ENCODE data around the gene FAM83C.

Gene FAM83C

GRCh38 chr20:35314816-35315631, 22.8 kb upstream of the FAM83C start:
- TF ChIP-seq CTCF (IDR thresholded peaks at IDR 0.05), result no peak

DNA sequence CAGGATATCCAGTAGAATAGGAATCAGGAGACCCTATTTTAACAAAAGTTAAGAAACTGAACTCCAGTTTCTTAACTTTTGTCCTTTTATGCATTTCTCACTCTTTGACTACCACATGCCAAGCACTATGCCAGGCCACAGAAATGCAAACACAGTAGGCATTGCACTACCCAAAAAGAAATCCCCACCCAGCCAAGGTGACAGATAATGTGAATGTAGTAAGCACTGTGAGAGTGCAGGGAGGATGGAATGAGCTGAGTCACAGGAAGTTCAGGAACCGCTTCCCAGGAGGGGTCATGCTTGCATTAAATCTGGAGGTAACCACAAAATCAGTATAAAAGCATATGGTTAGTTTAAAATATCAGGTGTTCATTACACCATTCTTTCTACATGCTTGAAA, 20.1 kb upstream of the FAM83C start:
- TF ChIP-seq CTCF (IDR thresholded peaks at IDR 0.05), result no peak

- no peak for TF ChIP-seq CTCF (IDR thresholded peaks at IDR 0.05)
Observed at GRCh38 chr20:35311822-35312221, 19.6 kb upstream of the FAM83C start.

DNA sequence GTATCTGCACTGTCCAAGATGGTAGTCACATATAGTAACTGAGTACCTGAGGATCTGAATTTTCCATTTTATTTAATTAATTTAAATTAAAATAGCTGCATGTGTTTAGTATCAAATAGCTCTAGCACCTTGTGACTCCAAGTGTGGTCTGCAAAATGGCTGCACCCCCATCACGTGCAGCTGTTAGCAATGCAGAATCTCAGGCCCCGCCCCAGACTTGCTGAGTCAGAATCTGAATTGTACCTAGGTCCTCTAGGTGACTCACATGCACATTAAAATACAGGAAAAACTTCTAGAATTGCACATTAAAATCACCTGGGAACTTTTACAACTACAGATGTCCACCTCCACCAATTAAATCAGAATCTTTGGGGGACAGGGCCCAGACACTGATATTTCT, 19.2 kb upstream of the FAM83C start:
- TF ChIP-seq CTCF (IDR thresholded peaks at IDR 0.05), result no peak

DNA sequence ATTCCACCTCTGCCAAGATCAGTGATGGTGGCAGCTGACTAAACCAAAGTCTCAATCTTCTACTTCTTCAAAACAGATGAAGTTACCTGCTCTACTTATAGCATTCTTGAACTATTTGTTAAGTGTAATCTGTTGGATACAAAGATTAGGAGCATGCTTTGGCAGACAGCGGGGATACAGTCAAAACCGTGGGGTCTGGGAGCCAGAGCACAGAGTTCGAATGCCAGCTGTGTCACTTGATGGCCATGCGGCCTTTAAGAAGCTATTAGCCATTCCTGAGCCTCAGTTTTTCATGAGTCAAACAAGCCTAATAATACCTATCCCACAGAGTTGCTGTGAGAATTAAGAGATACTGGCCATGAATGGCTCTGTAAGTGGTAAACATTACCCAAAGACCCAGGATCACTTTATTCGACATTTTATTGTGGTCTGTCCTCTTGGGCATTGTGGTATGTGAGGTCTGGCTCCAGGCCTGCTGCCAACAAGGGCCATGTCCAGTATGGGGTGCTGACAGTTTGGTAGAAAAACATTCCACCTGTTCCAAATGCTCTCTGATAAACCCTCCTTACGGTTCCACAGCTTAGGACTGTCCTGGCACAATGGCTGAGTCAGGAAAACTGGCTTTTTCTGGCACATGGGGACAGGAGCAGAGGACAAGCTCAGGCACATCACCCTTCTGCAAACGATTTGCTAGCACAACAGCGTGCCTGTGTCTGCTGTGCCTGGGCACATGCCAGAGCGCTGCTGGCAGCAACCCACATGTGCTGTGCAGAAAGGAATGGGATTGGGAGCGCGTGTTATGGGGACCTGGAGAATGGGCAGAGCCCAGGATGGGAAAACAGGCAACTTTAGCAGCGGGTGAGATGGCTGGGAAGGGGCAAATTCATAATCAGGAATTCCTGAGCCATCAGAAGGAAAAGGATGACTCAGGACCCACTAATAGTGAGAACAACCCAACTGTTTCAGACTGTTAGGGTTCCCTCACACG, 15.7 kb upstream of the FAM83C start:
- TF ChIP-seq CTCF (IDR thresholded peaks at IDR 0.05), result no peak

GRCh38 chr20:35306931-35307517, 14.8 kb upstream of the FAM83C start:
- TF ChIP-seq CTCF (IDR thresholded peaks at IDR 0.05), result peak; percentile 77; the same call in 1 of the 2 replicates
